Thoracic aorta (tissue), 2 donors: ENCODE results near the gene PBX3. TPM values are rescaled to one million over a fixed set of nuclear protein-coding genes. Genes with fewer than 3 reads are reported as not detected.

ENCODE experiments used
- ATAC-seq: fragments of 150-250 bp; one replicate; pipeline ENCODE4 v1.8.0; 2017; ENCODE audit warnings: low read depth; ENCODE audit not compliant: insufficient number of reproducible peaks, low FRiP score
- DNase-seq: peaks from one replicate; pipeline ENCODE4 v3.0.0-alpha.2; 2020; ENCODE audit warnings: low spot score
- H3K27ac ChIP-seq, 2 donors: fragments of 200-600 bp; sonication (generic); 1 replicate in 1 of 2; 2 replicates in 1 of 2; pipeline ENCODE4 v1.5.1; 2016; ENCODE audit warnings: mild to moderate bottlenecking in 2 of 2, moderate library complexity in 2 of 2
- H3K27me3 ChIP-seq: fragments of 200-600 bp; sonication (generic); replicated peaks from 2 replicates; pipeline ENCODE4 v1.6.0; 2016; ENCODE audit warnings: mild to moderate bottlenecking; ENCODE audit not compliant: insufficient read depth
- H3K36me3 ChIP-seq: fragments of 200-600 bp; sonication (generic); one replicate; pipeline ENCODE4 v1.5.1; 2016
- H3K4me1 ChIP-seq, 2 donors: fragments of 200-600 bp; sonication (generic); 1 replicate in 1 of 2; 2 replicates in 1 of 2; pipeline versions ENCODE4 v1.5.1 to v1.6.0; 2016; ENCODE audit warnings: low read depth in 2 of 2, mild to moderate bottlenecking in 1 of 2; ENCODE audit not compliant: control insufficient read depth in 1 of 2
- H3K4me3 ChIP-seq: fragments of 200-600 bp; sonication (generic); 2 replicates; pipeline ENCODE4 v1.5.1; 2016; ENCODE audit warnings: mild to moderate bottlenecking
- H3K9me3 ChIP-seq: fragments of 200-600 bp; sonication (generic); 2 replicates; pipeline ENCODE4 v1.5.1; 2016
- total RNA-seq, 2 donors: library from RNA; depleted of rRNA; stranded (reverse); fragments of >200 nt; gene quantifications; one replicate each; pipeline versions ENCODE4 v1.1.0 to v1.2.3, GENCODE V29; 2016
- TF ChIP-seq, protein P1 (sequence below): fragments of 200-600 bp; sonication (generic); IDR thresholded peaks from one replicate; pipeline ENCODE4 v1.5.1; 2019; ENCODE audit warnings: antibody characterized with exemption

PBX3 gene
- total RNA-seq, 2 donors from 2014 or later = 23.9 to 34.8 TPM

DNA sequence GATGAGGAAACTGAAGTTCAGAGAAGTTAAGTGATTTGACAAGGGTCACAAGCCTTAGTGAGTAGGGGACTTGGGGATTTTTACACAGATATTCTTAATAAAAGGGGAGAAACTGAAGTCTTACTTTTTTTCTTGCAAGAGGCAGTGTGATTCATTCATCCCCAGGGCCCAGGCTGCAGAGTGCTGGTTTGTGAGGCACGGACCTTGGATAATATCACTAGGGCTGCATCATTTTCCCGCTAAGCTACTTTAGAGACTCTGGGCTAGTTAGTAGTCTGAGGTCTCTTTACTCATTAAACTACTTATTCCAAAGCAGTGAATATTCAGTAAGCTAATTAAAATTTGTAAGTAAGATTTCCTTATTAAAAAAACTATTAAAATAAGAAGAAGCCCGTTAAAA is 195.0 kb downstream of the PBX3 start:
- H3K27ac ChIP-seq = no peak overlapping the region
- no peaks in the 10 kb centered on the region for H3K36me3 ChIP-seq
- no peak for DNase-seq
- no peak for ATAC-seq
- no peak overlapping the region for H3K4me3 ChIP-seq
- TF ChIP-seq, protein P1, sequence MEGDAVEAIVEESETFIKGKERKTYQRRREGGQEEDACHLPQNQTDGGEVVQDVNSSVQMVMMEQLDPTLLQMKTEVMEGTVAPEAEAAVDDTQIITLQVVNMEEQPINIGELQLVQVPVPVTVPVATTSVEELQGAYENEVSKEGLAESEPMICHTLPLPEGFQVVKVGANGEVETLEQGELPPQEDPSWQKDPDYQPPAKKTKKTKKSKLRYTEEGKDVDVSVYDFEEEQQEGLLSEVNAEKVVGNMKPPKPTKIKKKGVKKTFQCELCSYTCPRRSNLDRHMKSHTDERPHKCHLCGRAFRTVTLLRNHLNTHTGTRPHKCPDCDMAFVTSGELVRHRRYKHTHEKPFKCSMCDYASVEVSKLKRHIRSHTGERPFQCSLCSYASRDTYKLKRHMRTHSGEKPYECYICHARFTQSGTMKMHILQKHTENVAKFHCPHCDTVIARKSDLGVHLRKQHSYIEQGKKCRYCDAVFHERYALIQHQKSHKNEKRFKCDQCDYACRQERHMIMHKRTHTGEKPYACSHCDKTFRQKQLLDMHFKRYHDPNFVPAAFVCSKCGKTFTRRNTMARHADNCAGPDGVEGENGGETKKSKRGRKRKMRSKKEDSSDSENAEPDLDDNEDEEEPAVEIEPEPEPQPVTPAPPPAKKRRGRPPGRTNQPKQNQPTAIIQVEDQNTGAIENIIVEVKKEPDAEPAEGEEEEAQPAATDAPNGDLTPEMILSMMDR = no peak
- H3K27me3 ChIP-seq = no peaks in the 10 kb centered on the region
- H3K9me3 ChIP-seq = no peaks in the 10 kb centered on the region
- no peaks in the 10 kb centered on the region for H3K4me1 ChIP-seq

DNA sequence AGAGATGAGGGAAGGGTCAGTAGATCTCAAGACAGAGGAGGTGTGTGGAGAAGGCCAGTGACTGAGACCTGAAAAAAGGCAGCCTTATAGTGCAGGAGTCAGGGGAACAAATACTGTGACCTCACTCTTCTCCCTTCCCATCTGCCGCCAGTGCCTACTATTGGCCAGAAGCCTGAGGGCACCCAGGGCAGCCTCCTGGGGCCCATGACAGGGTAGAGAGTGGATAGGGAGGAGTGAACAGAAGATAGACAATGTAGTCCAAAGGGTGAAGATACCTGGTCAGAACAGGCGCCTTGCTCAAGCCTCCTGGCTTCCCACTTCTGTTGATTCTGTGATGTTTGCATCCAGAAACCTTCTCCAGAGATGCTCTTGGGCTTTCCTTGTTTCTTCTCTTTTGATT is 196.7 kb downstream of the PBX3 start:
- no peak for ATAC-seq
- H3K4me1 ChIP-seq = no peaks in the 10 kb centered on the region
- H3K9me3 ChIP-seq = no peaks in the 10 kb centered on the region
- TF ChIP-seq, protein P1 = no peak
- no peaks in the 10 kb centered on the region for H3K27me3 ChIP-seq
- no peak overlapping the region for H3K4me3 ChIP-seq
- no peak for DNase-seq
- H3K36me3 ChIP-seq = no peaks in the 10 kb centered on the region
- H3K27ac ChIP-seq = no peak overlapping the region

DNA sequence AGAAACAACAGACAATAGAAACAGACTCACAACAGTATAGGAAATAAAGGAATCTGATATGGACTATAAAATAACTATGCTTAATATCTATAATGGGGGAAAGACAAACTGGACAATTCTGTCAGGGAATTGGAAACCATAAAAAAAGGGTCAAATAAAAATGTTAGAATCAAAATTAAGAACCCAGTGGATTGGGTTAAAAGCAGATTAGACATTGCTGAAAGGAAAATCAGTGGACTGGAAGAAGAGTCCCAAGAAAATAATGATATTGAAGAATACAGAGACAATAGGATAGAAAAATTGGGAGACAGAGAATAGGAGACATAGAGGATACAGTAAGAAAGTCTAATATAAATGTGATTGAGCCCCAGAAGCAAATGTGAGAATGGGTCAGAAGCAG is 199.2 kb downstream of the PBX3 start:
- DNase-seq = no peak
- ATAC-seq = no peak
- Histone ChIP-seq H3K27ac (no peak overlapping the region), H3K36me3 (no peaks in the 10 kb centered on the region), H3K9me3 (no peaks in the 10 kb centered on the region), H3K27me3 (no peaks in the 10 kb centered on the region), H3K4me3 (no peak overlapping the region), H3K4me1 (no peaks in the 10 kb centered on the region)
- TF ChIP-seq, protein P1 = no peak

DNA sequence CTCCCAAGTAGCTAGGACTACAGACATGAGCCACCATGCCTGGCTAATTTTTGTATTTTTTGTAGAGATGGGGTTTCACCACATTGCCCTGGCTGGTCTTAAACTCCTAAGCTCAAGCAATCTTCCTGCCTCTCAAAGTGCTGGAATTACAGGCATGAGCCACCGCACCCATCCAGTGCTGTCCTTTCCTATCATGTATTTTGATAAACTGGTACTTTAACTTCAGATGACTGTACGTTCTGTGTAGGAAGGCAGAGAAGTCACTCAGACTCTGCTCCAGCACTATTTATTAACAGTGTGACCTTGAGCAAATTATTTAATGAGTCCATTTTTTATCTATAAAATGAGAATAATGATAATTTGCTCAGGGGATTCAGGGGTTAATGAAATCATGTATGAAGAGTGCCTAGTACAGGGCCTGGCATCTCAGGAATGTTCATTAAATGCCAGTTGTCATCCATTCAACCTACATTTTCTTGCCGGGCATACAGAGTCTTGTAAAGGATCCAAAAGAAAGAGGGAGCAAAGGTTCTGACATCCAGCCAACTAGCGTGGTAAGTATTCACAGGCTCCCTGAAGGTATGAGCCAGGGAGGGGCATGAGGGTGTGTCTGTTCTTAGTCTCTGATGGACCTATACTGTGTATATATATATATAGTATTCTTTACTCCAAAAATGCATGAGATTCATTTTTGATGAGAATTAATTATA is 201.9 kb downstream of the PBX3 start:
- Histone ChIP-seq H3K9me3 (no peaks in the 10 kb centered on the region), H3K27ac (no peak overlapping the region), H3K4me3 (no peak overlapping the region), H3K4me1 (no peaks in the 10 kb centered on the region), H3K27me3 (no peaks in the 10 kb centered on the region), H3K36me3 (no peaks in the 10 kb centered on the region)
- ATAC-seq = no peak
- no peak for DNase-seq
- TF ChIP-seq, protein P1 = no peak

DNA sequence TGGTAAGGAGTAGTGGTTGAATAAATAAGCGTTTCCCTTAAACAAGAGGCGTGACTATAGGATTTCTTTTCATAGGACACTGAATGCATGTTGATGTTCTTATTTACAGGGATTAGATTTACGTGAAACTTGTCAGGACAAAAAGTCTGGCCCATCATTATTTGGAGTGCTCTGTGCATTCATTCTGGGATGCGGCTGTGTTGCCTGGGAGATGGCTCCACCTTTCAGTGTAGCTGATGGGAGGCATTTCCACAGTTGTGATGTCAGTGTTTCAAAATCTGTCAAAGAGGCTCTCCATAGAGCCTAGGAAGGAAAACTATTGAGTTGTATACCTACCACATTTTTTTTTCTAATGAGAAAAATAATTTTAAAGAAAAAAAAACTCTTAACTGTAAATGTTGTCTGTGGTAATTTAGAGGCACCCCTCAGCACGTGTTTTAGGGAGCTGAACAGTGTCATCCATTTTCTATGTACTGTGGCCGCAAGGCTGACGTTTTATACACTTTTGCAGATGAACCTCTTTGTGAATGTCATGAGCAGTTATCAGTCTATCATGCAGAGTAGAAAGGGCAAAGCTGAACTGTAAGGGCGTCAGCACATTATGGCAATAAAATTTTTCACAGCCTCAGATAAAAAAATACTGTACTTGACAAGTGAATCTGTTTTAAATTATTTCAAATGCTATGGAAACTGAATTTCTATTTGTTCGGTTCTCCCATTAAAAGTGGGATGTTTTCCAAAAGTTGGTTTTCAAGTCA is 202.7 kb downstream of the PBX3 start:
- Histone ChIP-seq H3K4me1 (no peaks in the 10 kb centered on the region), H3K27me3 (no peaks in the 10 kb centered on the region), H3K36me3 (no peaks in the 10 kb centered on the region), H3K27ac (no peak overlapping the region), H3K4me3 (no peak overlapping the region), H3K9me3 (no peaks in the 10 kb centered on the region)
- TF ChIP-seq, protein P1 = no peak
- DNase-seq = no peak
- ATAC-seq = no peak
